Stomach (tissue), 9 donors: ENCODE measurements around the gene SSRP1. TPM values are rescaled to one million over a fixed set of nuclear protein-coding genes. Genes with fewer than 3 reads are reported as not detected.

Experiments used
- DNase-seq, 2 donors: peaks; one replicate each; pipeline versions ENCODE4 v3.0.0 to v3.0.0-alpha.2; 2013 to 2019
- H3K27ac ChIP-seq, 5 donors: fragments of 200-600 bp in 4 of 5; sonication (generic) in 4 of 5; one replicate each; pipeline ENCODE4 v1.5.1; 2013 to 2019; ENCODE audit warnings: mild to moderate bottlenecking in 1 of 5, moderate library complexity in 1 of 5
- H3K27me3 ChIP-seq, 3 donors: fragments of 200-600 bp; sonication (generic); one replicate each; pipeline ENCODE4 v1.5.1; 2017 to 2019; ENCODE audit warnings: mixed run types in 1 of 3
- H3K36me3 ChIP-seq, 4 donors: fragments of 200-600 bp; sonication (generic); 1 replicate in 3 of 4; 2 replicates in 1 of 4; pipeline ENCODE4 v1.5.1; 2016 to 2019
- H3K4me1 ChIP-seq, 4 donors: fragments of 200-600 bp; sonication (generic); one replicate each; pipeline ENCODE4 v1.5.1; 2016 to 2019
- H3K4me3 ChIP-seq, 4 donors: fragments of 200-600 bp; sonication (generic) in 3 of 4; one replicate each; pipeline ENCODE4 v1.5.1; 2016 to 2019; ENCODE audit warnings: mild to moderate bottlenecking in 1 of 4
- H3K9me3 ChIP-seq, 4 donors: fragments of 200-600 bp; sonication (generic); one replicate each; pipeline ENCODE4 v1.5.1; 2016 to 2019
- EP300 ChIP-seq: sonication (generic); formaldehyde crosslinking; IDR thresholded peaks from one replicate; pipeline ENCODE4 v1.6.1; 2017; ENCODE audit warnings: antibody characterized with exemption
- POLR2A ChIP-seq, 4 donors: fragments of 450-650 bp; IDR thresholded peaks; one replicate each; pipeline ENCODE4 v1.6.1; 2016; ENCODE audit warnings: antibody characterized with exemption in 4 of 4, control low read depth in 2 of 4, mild to moderate bottlenecking in 1 of 4, moderate library complexity in 1 of 4
- POLR2AphosphoS5 ChIP-seq, 3 donors: sonication (generic); formaldehyde crosslinking; IDR thresholded peaks; one replicate each; pipeline ENCODE4 v1.6.1; 2016; ENCODE audit warnings: antibody characterized with exemption in 3 of 3
- WGBS, 5 donors: extraction: QIAGEN DNeasy Blood & Tissue Kit in 3 of 5; methylation state at CpG; one replicate each; pipeline versions ENCODE4 v1.1.5 to v1.1.7; 2013 to 2018; 5-methylcytosine and 5-hydroxymethylcytosine counted together
- intact Hi-C: fragments of 100-400 bp; cut with DNase I; formaldehyde crosslinking; loops from one replicate; pipeline ENCODE4 v1.15.1; 2023; ENCODE audit warnings: low total_unique reads
- polyA plus RNA-seq, 3 donors: library from polyadenylated mRNA; stranded (reverse); fragments of 200-250 nt; gene quantifications; one replicate each; pipeline ENCODE4 v1.2.3, GENCODE V29; 2013
- total RNA-seq, 5 donors: library from RNA; depleted of rRNA; stranded (reverse); fragments of >200 nt; gene quantifications; one replicate each; pipeline versions ENCODE4 v1.1.0 to v1.2.3, GENCODE V29; 2014 to 2016
- TF ChIP-seq, protein P1 (sequence below), 7 experiments: fragments of 450-650 bp in 4 of 7; fragments of 200-600 bp in 3 of 7; sonication (generic) in 3 of 7; IDR thresholded peaks; one replicate each; pipeline ENCODE4 v1.5.1; 2016 to 2019; ENCODE audit warnings: antibody characterized with exemption in 7 of 7, control low read depth in 2 of 7, mild to moderate bottlenecking in 1 of 7
- donor health status: healthy with polysubstance abuse.
- donor health status: Bipolar disorder and iron deficiency.
- donor health status: healthy.

SSRP1 gene
- total and polyA plus RNA-seq, 8 donors = 15.8 to 62.9 (median 47.1) TPM

- TF ChIP-seq POLR2AphosphoS5 (IDR thresholded peaks at IDR 0.05) = peak in 1 of 3 donors; percentile 55
- TF ChIP-seq, protein P1, sequence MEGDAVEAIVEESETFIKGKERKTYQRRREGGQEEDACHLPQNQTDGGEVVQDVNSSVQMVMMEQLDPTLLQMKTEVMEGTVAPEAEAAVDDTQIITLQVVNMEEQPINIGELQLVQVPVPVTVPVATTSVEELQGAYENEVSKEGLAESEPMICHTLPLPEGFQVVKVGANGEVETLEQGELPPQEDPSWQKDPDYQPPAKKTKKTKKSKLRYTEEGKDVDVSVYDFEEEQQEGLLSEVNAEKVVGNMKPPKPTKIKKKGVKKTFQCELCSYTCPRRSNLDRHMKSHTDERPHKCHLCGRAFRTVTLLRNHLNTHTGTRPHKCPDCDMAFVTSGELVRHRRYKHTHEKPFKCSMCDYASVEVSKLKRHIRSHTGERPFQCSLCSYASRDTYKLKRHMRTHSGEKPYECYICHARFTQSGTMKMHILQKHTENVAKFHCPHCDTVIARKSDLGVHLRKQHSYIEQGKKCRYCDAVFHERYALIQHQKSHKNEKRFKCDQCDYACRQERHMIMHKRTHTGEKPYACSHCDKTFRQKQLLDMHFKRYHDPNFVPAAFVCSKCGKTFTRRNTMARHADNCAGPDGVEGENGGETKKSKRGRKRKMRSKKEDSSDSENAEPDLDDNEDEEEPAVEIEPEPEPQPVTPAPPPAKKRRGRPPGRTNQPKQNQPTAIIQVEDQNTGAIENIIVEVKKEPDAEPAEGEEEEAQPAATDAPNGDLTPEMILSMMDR (IDR thresholded peaks at IDR 0.05) = no peak
- 52 to 73% (median 63%) methylated on average over 2 of the region's 2 CpGs for WGBS, 5 donors
- DNase-seq = peak; percentile 75 to 81
- no peak overlapping the region for H3K4me3 ChIP-seq
- H3K27me3 ChIP-seq = no peaks in the 10 kb centered on the region
- H3K27ac ChIP-seq = peak overlapping the region; percentile 55 to 67 (median 60)
- intact Hi-C loops = no loop called here
- peaks cover 11 to 31% (median 26%) of the 10 kb centered on the region in 4 donors for H3K36me3 ChIP-seq
- H3K4me1 ChIP-seq = peaks cover 25 to 35% (median 31%) of the 10 kb centered on the region in 4 donors
- peaks cover 0 to 10% (median 7%) of the 10 kb centered on the region in 4 donors for H3K9me3 ChIP-seq
These were observed 41.2 kb downstream of the SSRP1 start for GRCh38 chr11:57294225-57295131.

GRCh38 chr11:57290288-57290687 lies 45.4 kb downstream of the SSRP1 start:
- intact Hi-C loops = no loop called here
- H3K4me3 ChIP-seq = no peak overlapping the region
- H3K9me3 ChIP-seq = no peaks in the 10 kb centered on the region
- H3K27ac ChIP-seq = no peak overlapping the region
- TF ChIP-seq POLR2AphosphoS5 (IDR thresholded peaks at IDR 0.05) (no peak), EP300 (no peak), POLR2A (IDR thresholded peaks at IDR 0.05) (no peak)
- TF ChIP-seq, protein P1 (IDR thresholded peaks at IDR 0.05) = no peak
- H3K27me3 ChIP-seq = no peaks in the 10 kb centered on the region
- WGBS, 5 donors = 25 to 40% (median 35%) methylated on average over 1 of the region's 1 CpG
- H3K4me1 ChIP-seq = peaks cover 32 to 43% (median 40%) of the 10 kb centered on the region in 4 donors
- no peaks in the 10 kb centered on the region for H3K36me3 ChIP-seq
- DNase-seq = no peak

DNA sequence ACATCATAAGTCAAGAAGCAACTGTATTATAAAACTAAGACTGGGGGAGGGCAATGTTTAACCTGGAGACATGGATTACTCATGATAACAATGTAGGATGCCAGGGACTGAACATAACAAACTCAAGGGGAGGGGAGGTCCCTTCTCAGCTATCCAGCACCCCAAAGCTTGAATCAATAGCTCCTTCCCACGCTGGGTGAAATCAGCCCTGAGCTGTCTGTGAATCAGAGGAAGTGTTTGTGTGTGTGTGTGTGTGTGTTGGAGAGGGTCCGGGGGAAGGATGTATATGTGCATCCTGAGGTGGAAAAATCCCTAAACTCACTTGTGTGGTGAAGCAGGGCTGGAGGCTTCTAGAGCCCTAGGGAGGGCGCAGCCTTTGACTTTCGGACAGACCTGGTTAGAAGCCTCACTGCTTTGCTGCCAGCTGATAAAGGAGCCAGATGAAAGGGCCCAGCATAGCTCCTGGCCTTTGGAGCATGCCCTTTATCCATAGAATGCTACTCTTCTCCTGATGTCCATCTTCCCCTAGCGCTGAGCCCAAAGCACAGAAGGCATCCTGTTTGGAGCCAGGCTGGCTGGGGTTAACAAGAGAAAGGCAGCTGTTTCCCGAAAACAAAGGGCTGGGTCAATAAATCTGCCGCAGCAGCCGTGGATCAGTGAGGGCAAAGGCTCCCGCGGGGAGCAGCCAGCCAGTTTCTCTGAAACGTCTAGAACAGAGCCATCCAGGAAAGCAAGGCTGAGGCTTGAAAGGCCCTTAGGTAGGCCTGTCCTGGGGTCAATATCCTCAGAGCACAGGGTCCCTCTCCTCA lies 46.7 kb downstream of the SSRP1 start:
- TF ChIP-seq, protein P1 (IDR thresholded peaks at IDR 0.05) = no peak
- no peak for TF ChIP-seq EP300
- no peak for TF ChIP-seq POLR2A (IDR thresholded peaks at IDR 0.05)
- no peak for TF ChIP-seq POLR2AphosphoS5 (IDR thresholded peaks at IDR 0.05)
- 13 to 30% (median 16%) methylated on average over 11 of the region's 11 CpGs for WGBS, 5 donors
- H3K27me3 ChIP-seq = no peaks in the 10 kb centered on the region
- DNase-seq = peak in 1 of 2 donors; percentile 45
- no peak overlapping the region for H3K4me3 ChIP-seq
- H3K27ac ChIP-seq = peak overlapping the region in 4 of 5 donors; percentile 2 to 65 (median 37)
- no peaks in the 10 kb centered on the region for H3K9me3 ChIP-seq
- H3K36me3 ChIP-seq = no peaks in the 10 kb centered on the region
- peaks cover 21 to 30% (median 28%) of the 10 kb centered on the region in 4 donors for H3K4me1 ChIP-seq
- intact Hi-C loops = no loop called here

GRCh38 chr11:57287884-57288283 lies 47.8 kb downstream of the SSRP1 start:
- no peak overlapping the region for H3K4me3 ChIP-seq
- peaks cover 11 to 22% (median 18%) of the 10 kb centered on the region in 4 donors for H3K4me1 ChIP-seq
- no peaks in the 10 kb centered on the region for H3K9me3 ChIP-seq
- intact Hi-C loops = no loop called here
- H3K27me3 ChIP-seq = no peaks in the 10 kb centered on the region
- DNase-seq = no peak
- 94 to 96% (median 95%) methylated on average over 3 of the region's 3 CpGs for WGBS, 5 donors
- TF ChIP-seq POLR2A (IDR thresholded peaks at IDR 0.05) = no peak
- TF ChIP-seq, protein P1 (IDR thresholded peaks at IDR 0.05) = no peak
- no peak for TF ChIP-seq POLR2AphosphoS5 (IDR thresholded peaks at IDR 0.05)
- no peak for TF ChIP-seq EP300
- no peak overlapping the region for H3K27ac ChIP-seq
- H3K36me3 ChIP-seq = no peaks in the 10 kb centered on the region
